ENCODE measurements around the gene ITPR3. TPM values are rescaled to one million over a fixed set of nuclear protein-coding genes. Genes with fewer than 3 reads are reported as not detected.

ITPR3 gene
- total RNA-seq, 4 donors from 2014 or later: 76.8 to 101 (median 93.9) TPM

- no peaks in the 10 kb centered on the region for H3K27me3 ChIP-seq
- WGBS, 2 donors: 89% methylated on average over 10 of the region's 10 CpGs
These were observed 40.1 kb downstream of the ITPR3 start for GRCh38 chr6:33661106-33661838.

GRCh38 chr6:33662318-33662717 is 41.2 kb downstream of the ITPR3 start:
- Histone ChIP-seq H3K4me1 (no peaks in the 10 kb centered on the region), H3K4me3 (no peak overlapping the region), H3K9me3 (no peaks in the 10 kb centered on the region), H3K36me3 (peaks cover 0 to 95% (median 9%) of the 10 kb centered on the region in 3 donors), H3K27ac (no peak overlapping the region), H3K27me3 (no peaks in the 10 kb centered on the region)
- DNase-seq (ENCODE audit: low spot score in 2 of 2): no peak
- whole genome bisulfite sequencing, 2 donors: 89 to 100% methylated on average over 1 to 11 of the region's 11 CpGs
- TF ChIP-seq EP300 (IDR thresholded peaks at IDR 0.05) (no peak), POLR2A (IDR thresholded peaks at IDR 0.05) (no peak), CTCF (IDR thresholded peaks at IDR 0.05) (no peak)

More at GRCh38 chr6:33661106-33661838, 40.1 kb downstream of the ITPR3 start:
- Histone ChIP-seq H3K4me3 (no peak overlapping the region), H3K36me3 (peaks cover 0 to 93% (median 5%) of the 10 kb centered on the region in 3 donors), H3K27ac (no peak overlapping the region), H3K9me3 (no peaks in the 10 kb centered on the region), H3K4me1 (no peaks in the 10 kb centered on the region)
- TF ChIP-seq EP300 (IDR thresholded peaks at IDR 0.05): no peak
- TF ChIP-seq CTCF (IDR thresholded peaks at IDR 0.05): no peak
- TF ChIP-seq POLR2A (IDR thresholded peaks at IDR 0.05): no peak
- no peak for DNase-seq (ENCODE audit: low spot score in 2 of 2)

- WGBS, 2 donors: 77 to 83% methylated on average over 5 of the region's 5 CpGs
- Histone ChIP-seq H3K4me3 (no peak overlapping the region), H3K9me3 (no peaks in the 10 kb centered on the region), H3K4me1 (no peaks in the 10 kb centered on the region), H3K27me3 (no peaks in the 10 kb centered on the region), H3K36me3 (peaks cover 0 to 95% (median 14%) of the 10 kb centered on the region in 3 donors), H3K27ac (no peak overlapping the region)
- DNase-seq (ENCODE audit: low spot score in 2 of 2): no peak
- TF ChIP-seq POLR2A (IDR thresholded peaks at IDR 0.05): no peak
These were observed 41.9 kb downstream of the ITPR3 start for GRCh38 chr6:33663028-33663427.

- Histone ChIP-seq H3K4me1 (peaks cover 0 to 3% (median 0%) of the 10 kb centered on the region in 4 donors), H3K4me3 (no peak overlapping the region), H3K27ac (no peak overlapping the region), H3K27me3 (no peaks in the 10 kb centered on the region), H3K36me3 (peaks cover 0 to 95% (median 18%) of the 10 kb centered on the region in 3 donors), H3K9me3 (no peaks in the 10 kb centered on the region)
- 90 to 92% methylated on average over 16 of the region's 16 CpGs for WGBS, 2 donors
- TF ChIP-seq CTCF (IDR thresholded peaks at IDR 0.05) (no peak), POLR2A (IDR thresholded peaks at IDR 0.05) (no peak), EP300 (IDR thresholded peaks at IDR 0.05) (no peak)
- DNase-seq (ENCODE audit: low spot score in 2 of 2): no peak
These were observed 42.8 kb downstream of the ITPR3 start for GRCh38 chr6:33663727-33664449.

- DNase-seq (ENCODE audit: low spot score in 2 of 2): no peak
- WGBS, 2 donors: 84 to 89% methylated on average over 17 of the region's 17 CpGs
- Histone ChIP-seq H3K4me3 (no peak overlapping the region), H3K27me3 (no peaks in the 10 kb centered on the region), H3K27ac (no peak overlapping the region), H3K36me3 (peaks cover 0 to 95% (median 19%) of the 10 kb centered on the region in 3 donors), H3K9me3 (no peaks in the 10 kb centered on the region), H3K4me1 (peaks cover 0 to 5% (median 0%) of the 10 kb centered on the region in 4 donors)
- TF ChIP-seq CTCF (IDR thresholded peaks at IDR 0.05) (no peak), POLR2A (IDR thresholded peaks at IDR 0.05) (no peak), EP300 (IDR thresholded peaks at IDR 0.05) (no peak)
These were observed 43.5 kb downstream of the ITPR3 start for GRCh38 chr6:33664506-33665057.
